HL-60 (cell line): ENCODE measurements around the gene CSNK1D.
"Not testable (repeated sequence)": the region's sequence is repeated elsewhere in the genome, so short reads cannot be mapped to it uniquely, and the experiment has no call there.

Experiments used
- DNase-seq, 2 experiments: peaks; one replicate each; pipeline ENCODE4 v3.0.0-alpha.2; 2010 to 2020; ENCODE audit warnings: low read depth in 1 of 2, low spot score in 1 of 2
- H3K27ac ChIP-seq: fragments of 250-450 bp; sonication (Bioruptor Pico); replicated peaks from 2 replicates; pipeline ENCODE4 v1.5.1; 2020; ENCODE audit warnings: mild to moderate bottlenecking, moderate library complexity
- H3K27me3 ChIP-seq: fragments of 250-450 bp; sonication (Bioruptor Pico); 2 replicates; pipeline ENCODE4 v1.5.1; 2021; ENCODE audit warnings: mild to moderate bottlenecking, moderate library complexity; ENCODE audit not compliant: insufficient read depth, poor library complexity, severe bottlenecking
- H3K4me3 ChIP-seq: replicated peaks from 2 replicates; pipeline ENCODE4 v1.5.1; 2011; ENCODE audit warnings: mild to moderate bottlenecking, control low read depth, low read length; ENCODE audit not compliant: insufficient read depth
- GABPA ChIP-seq: IDR thresholded peaks from 2 replicates; pipeline ENCODE4 v1.6.1; 2012; ENCODE audit warnings: low read depth
- POLR2AphosphoS5 ChIP-seq: IDR thresholded peaks from 2 replicates; pipeline ENCODE4 v1.6.1; 2012; ENCODE audit warnings: low read depth
- SPI1 ChIP-seq: IDR thresholded peaks from 2 replicates; pipeline ENCODE4 v1.6.1; 2012; ENCODE audit warnings: low read depth, mild to moderate bottlenecking, borderline replicate concordance
- TF ChIP-seq, protein P1 (sequence below): IDR thresholded peaks from one replicate; pipeline ENCODE4 v1.5.1; 2011; ENCODE audit warnings: low read length, control low read depth, inconsistent platforms; ENCODE audit not compliant: insufficient read depth
- TF ChIP-seq, protein P2 (sequence below): IDR thresholded peaks from 2 replicates; pipeline ENCODE4 v1.6.1; 2012; ENCODE audit warnings: low read depth; ENCODE audit not compliant: insufficient replicate concordance

Gene CSNK1D

DNA sequence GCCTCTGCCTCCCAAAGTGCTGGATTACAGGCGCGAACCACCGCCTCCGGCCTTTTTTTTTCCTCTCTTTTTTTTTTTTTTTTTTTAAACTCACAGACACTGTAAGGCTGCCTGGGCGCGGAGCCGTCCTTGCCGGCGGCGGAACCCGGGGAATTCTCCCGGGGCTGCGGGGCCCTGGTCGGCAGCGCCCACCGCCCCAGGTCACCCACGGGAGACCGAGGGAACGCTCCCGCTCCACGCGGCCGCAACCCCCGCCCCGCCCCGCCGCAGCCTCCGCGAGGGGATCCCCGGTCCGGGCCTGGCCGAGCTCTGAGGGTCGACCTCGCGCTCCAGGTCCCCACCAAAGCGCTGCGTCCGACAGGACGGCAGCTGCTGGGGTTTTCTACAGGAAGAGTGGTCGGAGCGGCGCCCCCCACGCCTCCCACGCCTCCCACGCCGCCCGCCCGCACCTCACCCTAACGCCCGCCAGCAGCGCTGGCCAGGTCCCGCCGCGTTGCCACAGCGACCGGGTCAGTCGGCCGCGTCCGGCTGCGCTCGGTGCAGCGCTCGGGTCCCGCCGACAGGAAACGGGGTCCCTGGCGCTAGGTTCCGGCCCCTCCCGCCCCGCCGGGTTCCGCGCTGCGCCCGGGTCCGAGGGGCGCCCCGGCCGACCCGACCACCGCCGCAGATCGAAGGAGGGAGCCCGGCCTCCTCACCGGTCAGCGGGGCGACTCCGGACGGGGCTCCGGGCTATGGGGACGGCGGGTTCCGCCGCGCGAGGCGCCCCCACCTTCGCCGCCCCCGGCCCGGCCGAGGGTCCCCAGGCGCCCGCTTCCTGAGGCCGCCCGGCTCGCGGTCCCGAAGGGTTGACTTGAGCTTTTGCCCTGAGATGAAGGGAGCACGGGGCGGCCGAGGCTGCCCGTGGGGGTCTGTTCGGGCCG is 60.9 kb downstream of the CSNK1D start, which contains the start of gene CCDC57:
Gene CCDC57, minus strand, starts transcription at position 512 of the 920 bp plus-strand sequence. CDS start 10,898 bp downstream, outside the sequence.
- TF ChIP-seq SPI1 (no peak), GABPA (peak; percentile 87), POLR2AphosphoS5 (peak; percentile 24; the same call in 1 of the 2 replicates)
- TF ChIP-seq, protein P1, sequence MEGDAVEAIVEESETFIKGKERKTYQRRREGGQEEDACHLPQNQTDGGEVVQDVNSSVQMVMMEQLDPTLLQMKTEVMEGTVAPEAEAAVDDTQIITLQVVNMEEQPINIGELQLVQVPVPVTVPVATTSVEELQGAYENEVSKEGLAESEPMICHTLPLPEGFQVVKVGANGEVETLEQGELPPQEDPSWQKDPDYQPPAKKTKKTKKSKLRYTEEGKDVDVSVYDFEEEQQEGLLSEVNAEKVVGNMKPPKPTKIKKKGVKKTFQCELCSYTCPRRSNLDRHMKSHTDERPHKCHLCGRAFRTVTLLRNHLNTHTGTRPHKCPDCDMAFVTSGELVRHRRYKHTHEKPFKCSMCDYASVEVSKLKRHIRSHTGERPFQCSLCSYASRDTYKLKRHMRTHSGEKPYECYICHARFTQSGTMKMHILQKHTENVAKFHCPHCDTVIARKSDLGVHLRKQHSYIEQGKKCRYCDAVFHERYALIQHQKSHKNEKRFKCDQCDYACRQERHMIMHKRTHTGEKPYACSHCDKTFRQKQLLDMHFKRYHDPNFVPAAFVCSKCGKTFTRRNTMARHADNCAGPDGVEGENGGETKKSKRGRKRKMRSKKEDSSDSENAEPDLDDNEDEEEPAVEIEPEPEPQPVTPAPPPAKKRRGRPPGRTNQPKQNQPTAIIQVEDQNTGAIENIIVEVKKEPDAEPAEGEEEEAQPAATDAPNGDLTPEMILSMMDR = no peak
- TF ChIP-seq, protein P2, sequence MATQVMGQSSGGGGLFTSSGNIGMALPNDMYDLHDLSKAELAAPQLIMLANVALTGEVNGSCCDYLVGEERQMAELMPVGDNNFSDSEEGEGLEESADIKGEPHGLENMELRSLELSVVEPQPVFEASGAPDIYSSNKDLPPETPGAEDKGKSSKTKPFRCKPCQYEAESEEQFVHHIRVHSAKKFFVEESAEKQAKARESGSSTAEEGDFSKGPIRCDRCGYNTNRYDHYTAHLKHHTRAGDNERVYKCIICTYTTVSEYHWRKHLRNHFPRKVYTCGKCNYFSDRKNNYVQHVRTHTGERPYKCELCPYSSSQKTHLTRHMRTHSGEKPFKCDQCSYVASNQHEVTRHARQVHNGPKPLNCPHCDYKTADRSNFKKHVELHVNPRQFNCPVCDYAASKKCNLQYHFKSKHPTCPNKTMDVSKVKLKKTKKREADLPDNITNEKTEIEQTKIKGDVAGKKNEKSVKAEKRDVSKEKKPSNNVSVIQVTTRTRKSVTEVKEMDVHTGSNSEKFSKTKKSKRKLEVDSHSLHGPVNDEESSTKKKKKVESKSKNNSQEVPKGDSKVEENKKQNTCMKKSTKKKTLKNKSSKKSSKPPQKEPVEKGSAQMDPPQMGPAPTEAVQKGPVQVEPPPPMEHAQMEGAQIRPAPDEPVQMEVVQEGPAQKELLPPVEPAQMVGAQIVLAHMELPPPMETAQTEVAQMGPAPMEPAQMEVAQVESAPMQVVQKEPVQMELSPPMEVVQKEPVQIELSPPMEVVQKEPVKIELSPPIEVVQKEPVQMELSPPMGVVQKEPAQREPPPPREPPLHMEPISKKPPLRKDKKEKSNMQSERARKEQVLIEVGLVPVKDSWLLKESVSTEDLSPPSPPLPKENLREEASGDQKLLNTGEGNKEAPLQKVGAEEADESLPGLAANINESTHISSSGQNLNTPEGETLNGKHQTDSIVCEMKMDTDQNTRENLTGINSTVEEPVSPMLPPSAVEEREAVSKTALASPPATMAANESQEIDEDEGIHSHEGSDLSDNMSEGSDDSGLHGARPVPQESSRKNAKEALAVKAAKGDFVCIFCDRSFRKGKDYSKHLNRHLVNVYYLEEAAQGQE = no peak
- Histone ChIP-seq H3K4me3 (peak within 1 kb of the TSS; percentile 82), H3K27me3 (no peaks in the 10 kb centered on the region), H3K27ac (peak within 1 kb of the TSS; percentile 82)
- DNase-seq = peak; percentile 76 to 82

DNA sequence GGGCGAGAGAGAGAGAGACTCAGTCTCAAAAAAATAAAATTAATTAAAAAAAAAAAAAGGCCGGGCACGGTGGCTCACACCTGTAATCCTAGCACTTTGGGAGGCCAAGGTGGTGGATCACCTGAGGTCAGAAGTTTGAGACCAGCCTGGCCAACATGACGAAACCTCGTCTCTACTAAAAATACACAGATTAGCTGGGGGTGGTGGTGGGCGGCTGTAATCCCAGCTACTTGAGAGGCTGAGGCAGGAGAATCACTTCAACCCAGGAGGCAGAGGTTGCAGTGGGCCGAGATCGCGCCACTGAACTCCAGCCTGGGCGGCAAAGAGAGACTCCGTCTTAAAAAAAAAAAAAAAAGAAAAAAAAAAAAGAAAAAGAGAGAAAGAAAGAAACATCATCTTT is 62.8 kb downstream of the CSNK1D start:
- not testable (repeated sequence) for DNase-seq, H3K4me3 ChIP-seq, H3K27me3 ChIP-seq, H3K27ac ChIP-seq

DNA sequence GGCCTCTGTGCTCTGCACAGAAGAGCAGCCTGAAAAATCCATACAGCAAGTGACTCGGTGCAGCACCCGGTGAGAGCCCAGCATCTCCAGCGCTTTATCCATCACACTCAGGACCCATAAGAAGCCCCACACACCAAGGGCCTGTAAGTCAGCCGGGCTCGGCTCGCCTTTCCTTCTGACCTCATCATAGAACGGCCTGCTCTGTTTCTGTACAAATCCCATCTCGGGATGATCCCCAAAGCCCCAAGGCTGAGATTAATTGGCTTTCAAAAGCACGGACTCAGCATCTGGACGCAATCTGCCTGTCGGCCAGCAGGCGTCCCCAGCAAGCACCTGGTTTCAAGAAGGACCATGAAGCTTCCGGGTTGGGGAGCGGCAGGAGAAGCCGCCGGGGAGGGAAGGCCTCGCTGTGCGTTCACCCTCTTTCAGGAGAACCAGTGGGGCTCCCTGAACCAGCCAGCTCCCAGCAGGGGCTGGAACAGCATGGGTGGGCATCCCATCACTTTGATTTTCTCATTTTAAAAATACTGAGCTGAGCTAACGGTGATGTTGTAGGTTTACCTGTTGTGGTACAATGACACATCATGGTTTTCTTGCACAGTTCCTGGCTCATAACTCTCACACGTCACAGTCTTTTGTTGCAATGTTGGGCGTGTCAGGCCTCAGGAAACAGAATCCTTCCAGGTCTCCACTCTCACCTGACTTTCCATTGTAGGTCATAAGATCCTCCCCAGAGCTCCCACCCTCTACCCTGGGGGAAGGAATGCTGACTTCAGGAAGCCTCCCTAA is 67.6 kb downstream of the CSNK1D start:
- Histone ChIP-seq H3K27ac (peak overlapping the region; percentile 71), H3K4me3 (no peak overlapping the region), H3K27me3 (no peaks in the 10 kb centered on the region)
- DNase-seq = peak; percentile 62 to 92
- peak; percentile 83 for TF ChIP-seq POLR2AphosphoS5
- no peak for TF ChIP-seq GABPA
- TF ChIP-seq, protein P1 = peak; percentile 82
- TF ChIP-seq, protein P2 = no peak
